Dermis blood vessel endothelial cell (primary cell): Measurements from ENCODE around the gene MAGEA9B. TPM values are rescaled to one million over a fixed set of nuclear protein-coding genes. Genes with fewer than 3 reads are reported as not detected.
"Not testable (repeated sequence)": the region's sequence is repeated elsewhere in the genome, so short reads cannot be mapped to it uniquely, and the experiment has no call there.

Experiments used
- DNase-seq: peaks from one replicate; pipeline ENCODE4 v3.0.0; 2010
- total RNA-seq: library from RNA; depleted of rRNA; stranded (reverse); fragments of >200 nt; gene quantifications from 2 replicates; pipeline ENCODE4 v1.2.3, GENCODE V29; 2014

The MAGEA9B gene
- total RNA-seq, 1 donor from 2014 or later, result not detected

DNA sequence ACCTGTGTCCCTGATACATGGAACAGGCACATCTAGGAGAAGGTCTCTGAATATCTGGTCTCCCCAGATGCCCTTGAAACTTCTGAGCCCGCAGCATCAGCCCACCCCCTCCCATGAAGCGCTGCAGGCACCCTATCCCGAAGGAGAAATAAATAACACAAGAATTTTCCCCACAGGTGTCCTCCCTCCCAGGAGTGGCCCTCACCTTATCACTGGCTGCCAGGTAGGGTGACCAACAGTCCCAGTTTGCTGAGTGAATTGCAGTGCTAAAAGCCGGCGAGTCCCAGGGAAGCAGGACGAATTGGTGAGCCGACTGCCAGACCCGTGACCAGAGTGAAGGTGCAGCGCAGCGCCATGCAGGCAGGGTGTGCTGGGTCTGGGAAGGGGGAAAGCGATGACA, 53.3 kb downstream of the MAGEA9B start:
- not testable (repeated sequence) for DNase-seq

DNA sequence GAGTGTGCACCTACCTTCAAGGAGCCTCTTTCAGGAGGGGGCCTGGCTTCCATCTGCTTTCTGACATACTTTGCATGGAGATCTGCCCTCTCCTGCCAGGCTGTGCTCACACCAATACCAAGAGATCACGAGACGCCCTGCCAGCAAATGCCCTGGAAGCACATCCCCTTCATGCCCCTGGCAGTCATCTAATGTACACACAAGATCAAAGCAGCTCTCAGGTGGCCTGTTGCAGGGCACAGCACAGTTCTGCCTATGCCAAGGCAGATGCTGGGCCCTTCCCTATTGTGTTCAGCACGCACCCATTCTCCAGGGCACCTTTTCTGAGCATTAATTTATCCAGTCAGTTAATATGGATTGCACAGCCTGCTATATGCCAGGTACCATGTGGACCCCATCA, 54.4 kb downstream of the MAGEA9B start:
- not testable (repeated sequence) for DNase-seq

Other genes starting within 250 kb of the MAGEA9B start
- gene IDS, start 82.2 kb downstream of the MAGEA9B start, total RNA-seq, result 26.4 and 36.1 TPM in 2 replicates
- 15.5 and 23.1 TPM in 2 replicates for gene EOLA1, start 46.4 kb downstream of the MAGEA9B start, total RNA-seq
- gene HSFX3, start 37.5 kb downstream of the MAGEA9B start, total RNA-seq, result not detected in 2 replicates
- gene HSFX2, start 7.9 kb upstream of the MAGEA9B start, total RNA-seq, result 0.37 TPM in 1 of 2 replicates, not detected in the other
- gene TMEM185A, start 44.3 kb upstream of the MAGEA9B start, total RNA-seq, result 17.1 and 17.9 TPM in 2 replicates
- gene MAGEA11, start 124.6 kb upstream of the MAGEA9B start, total RNA-seq, result not detected in 2 replicates
- gene HSFX1, start 186.6 kb upstream of the MAGEA9B start, total RNA-seq, result 0.47 and 1.2 TPM in 2 replicates
- gene MAGEA9, start 194.5 kb upstream of the MAGEA9B start, total RNA-seq, result not detected in 2 replicates